Measurements from ENCODE around the gene SPATA46.

- TF ChIP-seq CTCF (IDR thresholded peaks at IDR 0.05; ENCODE audit: insufficient read depth, low read length, poor library complexity, severe bottlenecking) (no peak), EZH2phosphoT487 (conservative IDR thresholded peaks at IDR 0.05; ENCODE audit: low read length) (no peak)
Observed at GRCh38 chr1:162386292-162387225, 9.9 kb upstream of the SPATA46 start.

Measured in SU-DHL-6 (cell line).